Measurements from ENCODE around the gene THOC1. TPM values are rescaled to one million over a fixed set of nuclear protein-coding genes. Genes with fewer than 3 reads are reported as not detected.

Gene THOC1
- 31.1 TPM for total RNA-seq
- long read RNA-seq, transcript THOC1-201 (21 exons, 2,087 nt): major isoform, 8 of 15 reads
- long read RNA-seq, partial matches to known transcripts: 1 of 15 reads
- long read RNA-seq, other reads (novel, unspliced or antisense): 5 of 15 reads

- peaks cover 17% of the 10 kb centered on the region for H3K36me3 ChIP-seq
- peak; percentile 98 for ATAC-seq
- no peak for TF ChIP-seq CTCF (IDR thresholded peaks at IDR 0.05)
- H3K4me1 ChIP-seq: peaks cover 8% of the 10 kb centered on the region
- H3K27me3 ChIP-seq: no peaks in the 10 kb centered on the region
- H3K9me3 ChIP-seq: no peaks in the 10 kb centered on the region
- intact Hi-C loops (cut with DNase I): no loop called here
- peak; percentile 98 for DNase-seq
- H3K27ac ChIP-seq: peak within 1 kb of the TSS; percentile 96
- peak within 1 kb of the TSS; percentile 86 for H3K4me3 ChIP-seq
Measured at GRCh38 chr18:267688-268552, at the start of gene THOC1. Gene THOC1 (minus strand): TSS chr18:268047. CDS start chr18:268019, 28 bp downstream.

GRCh38 chr18:317618-318017 is 49.8 kb upstream of the THOC1 start:
- no peaks in the 10 kb centered on the region for H3K27me3 ChIP-seq
- H3K36me3 ChIP-seq: peaks cover 6% of the 10 kb centered on the region
- no peak overlapping the region for H3K4me3 ChIP-seq
- TF ChIP-seq CTCF (IDR thresholded peaks at IDR 0.05): no peak
- intact Hi-C loops (cut with DNase I): no loop called here
- H3K4me1 ChIP-seq: peaks cover 6% of the 10 kb centered on the region
- no peak for DNase-seq
- peak; percentile 26 for ATAC-seq
- H3K9me3 ChIP-seq: no peaks in the 10 kb centered on the region
- H3K27ac ChIP-seq: no peak overlapping the region

- Histone ChIP-seq H3K4me3 (no peak overlapping the region), H3K4me1 (no peaks in the 10 kb centered on the region), H3K27ac (no peak overlapping the region), H3K9me3 (no peaks in the 10 kb centered on the region), H3K27me3 (no peaks in the 10 kb centered on the region), H3K36me3 (peaks cover 6% of the 10 kb centered on the region)
- no peak for TF ChIP-seq CTCF (IDR thresholded peaks at IDR 0.05)
- ATAC-seq: no peak
- DNase-seq: no peak
- intact Hi-C loops (cut with DNase I): no loop called here
Measured at GRCh38 chr18:316393-316792, 48.5 kb upstream of the THOC1 start.

- Histone ChIP-seq H3K9me3 (no peaks in the 10 kb centered on the region), H3K27me3 (no peaks in the 10 kb centered on the region), H3K4me1 (no peaks in the 10 kb centered on the region), H3K36me3 (no peaks in the 10 kb centered on the region), H3K4me3 (no peak overlapping the region), H3K27ac (no peak overlapping the region)
- DNase-seq (no peak), ATAC-seq (no peak)
- TF ChIP-seq CTCF (IDR thresholded peaks at IDR 0.05): no peak
- intact Hi-C loops (cut with DNase I): no loop called here
Measured at GRCh38 chr18:313931-314330, 46.1 kb upstream of the THOC1 start.

- no peak for DNase-seq
- H3K27me3 ChIP-seq: no peaks in the 10 kb centered on the region
- H3K27ac ChIP-seq: no peak overlapping the region
- TF ChIP-seq CTCF (IDR thresholded peaks at IDR 0.05): no peak
- intact Hi-C loops (cut with DNase I): no loop called here
- no peak overlapping the region for H3K4me3 ChIP-seq
- no peaks in the 10 kb centered on the region for H3K4me1 ChIP-seq
- no peak for ATAC-seq
- no peaks in the 10 kb centered on the region for H3K9me3 ChIP-seq
- no peaks in the 10 kb centered on the region for H3K36me3 ChIP-seq
Measured at GRCh38 chr18:312415-312814, 44.6 kb upstream of the THOC1 start.
